ENCODE measurements around the gene FANCI.

FANCI gene

GRCh38 chr15:89326316-89326715 lies 82.5 kb downstream of the FANCI start:
- H3K9me3 ChIP-seq (ENCODE audit: control insufficient read depth, insufficient read depth, low read depth, low read length), result no peaks in the 10 kb centered on the region
- CTCF ChIA-PET, result interaction anchor here (0.8 to 2.6 kb wide), 3 partner anchors 31 to 116 kb away, joined by 3 to 12 read pairs (median 3); no protein-coding TSS in a partner anchor
- TF ChIP-seq BCL11A (tag by site-specific recombination; IDR thresholded peaks at IDR 0.05; ENCODE audit: low read depth) (no peak), OSR2 (tag by site-specific recombination; IDR thresholded peaks at IDR 0.05) (no peak), ZNF624 (tag by site-specific recombination; IDR thresholded peaks at IDR 0.05) (no peak), BCL6B (tag by site-specific recombination; IDR thresholded peaks at IDR 0.05) (no peak), ZBTB1 (tag by site-specific recombination; IDR thresholded peaks at IDR 0.05) (no peak), ZNF335 (tag by site-specific recombination; conservative IDR thresholded peaks at IDR 0.05) (no peak), ZBTB49 (tag by site-specific recombination; IDR thresholded peaks at IDR 0.05; ENCODE audit: low read depth) (no peak), ZNF692 (tag by site-specific recombination; IDR thresholded peaks at IDR 0.05) (no peak), ZNF521 (tag by site-specific recombination; IDR thresholded peaks at IDR 0.05) (no peak)
- peaks cover 83 to 100% of the 10 kb centered on the region in 2 experiments for H3K36me3 ChIP-seq (ENCODE audit: control insufficient read depth in 2 of 2, insufficient read depth in 1 of 2, low read length in 2 of 2)
- no peaks in the 10 kb centered on the region for H3K4me1 ChIP-seq (ENCODE audit: control insufficient read depth, insufficient read depth, low read length)
- POLR2A ChIA-PET, result interaction anchor here (0.5 to 1.9 kb wide), 3 partner anchors 8 to 278 kb away, joined by 3 to 7 read pairs (median 4); partner anchors contain the start of gene POLG
- H3K27ac ChIP-seq (ENCODE audit: extremely low read depth, low read depth, low read length), result no peak overlapping the region
- no peak overlapping the region for H3K4me3 ChIP-seq (ENCODE audit: low read depth, low read length)

GRCh38 chr15:89327113-89327512 lies 83.3 kb downstream of the FANCI start:
- CTCF ChIA-PET, result interaction anchor here (1.2 to 2.6 kb wide), 4 partner anchors 9 to 145 kb away, joined by 3 to 12 read pairs (median 4); no protein-coding TSS in a partner anchor
- H3K36me3 ChIP-seq (ENCODE audit: control insufficient read depth in 2 of 2, insufficient read depth in 1 of 2, low read length in 2 of 2), result peaks cover 81 to 100% of the 10 kb centered on the region in 2 experiments
- no peak overlapping the region for H3K27ac ChIP-seq (ENCODE audit: extremely low read depth, low read depth, low read length)
- H3K4me3 ChIP-seq (ENCODE audit: low read depth, low read length), result no peak overlapping the region
- POLR2A ChIA-PET, result interaction anchor here (0.6 to 1.9 kb wide), 3 partner anchors 8 to 10 kb away, joined by 3 to 7 read pairs (median 4); partner anchors contain the start of gene POLG
- no peaks in the 10 kb centered on the region for H3K9me3 ChIP-seq (ENCODE audit: control insufficient read depth, insufficient read depth, low read depth, low read length)
- peaks cover under 1% of the 10 kb centered on the region; the same call in 1 of the 2 replicates for H3K4me1 ChIP-seq (ENCODE audit: control insufficient read depth, insufficient read depth, low read length)
- no peak for TF ChIP-seq ZNF658 (tag by site-specific recombination; IDR thresholded peaks at IDR 0.05)
- TF ChIP-seq OVOL3 (tag by site-specific recombination; IDR thresholded peaks at IDR 0.05), result no peak
- TF ChIP-seq ZNF449 (tag by site-specific recombination; IDR thresholded peaks at IDR 0.05), result no peak
- TF ChIP-seq PBX3 (CRISPR knock-in tag; IDR thresholded peaks at IDR 0.05), result no peak
- no peak for TF ChIP-seq ZNF133 (tag by site-specific recombination; IDR thresholded peaks at IDR 0.05)
- TF ChIP-seq ZNF555 (tag by site-specific recombination; conservative IDR thresholded peaks at IDR 0.05), result no peak
- no peak for TF ChIP-seq ZNF138 (tag by site-specific recombination; IDR thresholded peaks at IDR 0.05; ENCODE audit: borderline replicate concordance)
- TF ChIP-seq ZNF274 (IDR thresholded peaks at IDR 0.05; ENCODE audit: low read length), result no peak
- no peak for TF ChIP-seq ZNF274 (tag by site-specific recombination; IDR thresholded peaks at IDR 0.05; ENCODE audit: borderline replicate concordance)
- no peak for TF ChIP-seq ZNF561 (tag by site-specific recombination; IDR thresholded peaks at IDR 0.05; ENCODE audit: borderline replicate concordance)
- no peak for TF ChIP-seq ZNF302 (tag by site-specific recombination; IDR thresholded peaks at IDR 0.05; ENCODE audit: low read depth)

Data from HEK293 (cell line).